22Rv1 (cell line): Measurements from ENCODE around the gene INTS13.

Experiments used
- CTCF ChIP-seq: fragments of 450-650 bp; IDR thresholded peaks from 2 replicates; pipeline ENCODE4 v1.5.1; 2017; ENCODE audit warnings: mild to moderate bottlenecking
- ZFX ChIP-seq: fragments of 450-650 bp; IDR thresholded peaks from 2 replicates; pipeline ENCODE4 v1.6.1; 2017; ENCODE audit warnings: antibody characterized with exemption, borderline replicate concordance

- TF ChIP-seq CTCF (no peak), ZFX (no peak)
These were observed 16.2 kb upstream of the INTS13 start for GRCh38 chr12:26954027-26954426.
